HG03354 (cell line): ENCODE data around the gene DLG1.
"Not testable (repeated sequence)": the region's sequence is repeated elsewhere in the genome, so short reads cannot be mapped to it uniquely, and the experiment has no call there.

ENCODE experiments used
- ATAC-seq: cut with Tn5 transposase; IDR thresholded peaks from one replicate; pipeline ENCODE4 v1.9.1; 2021; ENCODE audit warnings: mild to moderate bottlenecking; ENCODE audit not compliant: unreplicated experiment, poor library complexity, severe bottlenecking

Gene DLG1

DNA sequence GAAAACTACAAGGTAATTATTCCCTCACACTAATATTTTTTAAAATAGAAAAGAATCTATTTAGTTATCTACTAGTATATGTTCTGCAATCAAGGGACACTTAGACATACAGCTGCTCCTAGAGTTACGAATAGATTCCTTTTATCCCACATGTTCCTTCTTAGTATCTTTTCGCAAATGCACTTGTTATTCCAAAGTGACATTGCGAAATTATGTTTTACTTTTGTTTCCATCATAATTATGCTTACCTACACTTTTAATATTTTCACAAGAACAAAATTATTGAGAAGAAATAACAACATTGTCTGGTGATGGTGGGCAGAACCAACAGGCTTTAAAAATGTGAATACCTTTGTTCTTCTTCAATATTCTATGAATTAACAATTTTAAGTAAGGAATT, 161.7 kb downstream of the DLG1 start:
- ATAC-seq, result no peak

DNA sequence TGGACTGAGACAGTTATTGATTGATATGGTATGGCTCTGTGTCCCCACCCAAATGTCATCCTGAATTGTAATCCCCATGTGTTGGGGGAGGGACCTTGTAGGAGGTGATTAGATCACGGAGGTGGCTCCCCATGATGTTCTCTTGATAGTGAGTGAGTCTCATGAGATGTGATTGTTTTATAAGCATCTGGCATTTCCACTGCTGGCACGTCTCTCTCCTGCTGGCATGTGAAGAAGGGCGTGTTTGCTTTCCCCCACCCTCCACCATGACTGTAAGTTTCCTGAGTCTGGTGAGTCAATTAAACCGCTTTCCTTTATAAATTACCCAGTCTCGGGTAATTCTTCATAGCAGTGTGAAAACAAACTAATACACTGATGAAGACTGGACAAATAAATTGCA, 163.2 kb downstream of the DLG1 start:
- no peak for ATAC-seq

DNA sequence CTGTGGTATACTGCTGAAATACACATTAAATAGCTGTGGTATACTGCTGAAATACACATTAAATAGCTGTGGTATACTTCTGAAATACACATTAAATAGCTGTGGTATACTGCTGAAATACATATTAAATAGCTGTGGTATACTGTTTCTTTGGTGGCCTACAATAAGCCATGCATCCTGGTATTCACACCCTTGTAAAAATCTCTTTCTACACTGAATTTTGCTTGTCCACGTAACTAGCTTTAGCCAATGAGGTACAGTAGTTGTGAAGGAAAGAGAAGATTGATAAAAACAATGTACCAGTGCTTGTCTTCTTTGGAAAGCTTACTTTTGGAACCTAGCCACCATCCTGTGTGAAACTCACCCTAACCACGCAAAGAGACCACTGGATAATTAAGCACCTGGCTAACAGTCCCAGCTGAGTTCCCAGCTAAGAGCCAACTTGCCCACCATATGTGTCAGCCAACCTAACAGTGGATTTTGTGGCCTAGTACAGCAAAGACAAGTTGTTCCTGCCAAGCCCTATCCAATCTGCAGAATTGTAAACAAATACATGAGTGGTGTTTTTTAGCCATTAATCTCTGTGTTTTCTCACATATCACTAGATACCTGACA, 165.4 kb downstream of the DLG1 start:
- ATAC-seq, result no peak

DNA sequence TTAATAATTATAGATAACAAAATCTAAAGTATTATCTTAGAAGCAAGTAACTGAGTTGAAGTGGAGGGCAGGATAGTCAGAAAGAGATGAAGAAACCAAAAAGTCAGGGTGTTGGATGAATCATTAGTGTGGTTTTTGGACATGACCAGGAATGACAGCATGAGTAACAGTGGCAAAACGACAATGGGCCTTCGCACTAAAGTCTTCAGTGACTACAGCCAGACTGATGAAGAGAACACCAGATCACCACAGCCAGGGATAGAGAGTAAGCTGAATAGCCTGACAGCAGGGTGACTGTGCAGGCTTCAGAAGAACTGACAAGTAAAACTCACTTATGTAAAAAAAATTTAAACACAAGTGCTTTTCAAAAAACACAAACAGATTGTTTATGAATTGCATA, 172.8 kb downstream of the DLG1 start:
- ATAC-seq, result no peak

DNA sequence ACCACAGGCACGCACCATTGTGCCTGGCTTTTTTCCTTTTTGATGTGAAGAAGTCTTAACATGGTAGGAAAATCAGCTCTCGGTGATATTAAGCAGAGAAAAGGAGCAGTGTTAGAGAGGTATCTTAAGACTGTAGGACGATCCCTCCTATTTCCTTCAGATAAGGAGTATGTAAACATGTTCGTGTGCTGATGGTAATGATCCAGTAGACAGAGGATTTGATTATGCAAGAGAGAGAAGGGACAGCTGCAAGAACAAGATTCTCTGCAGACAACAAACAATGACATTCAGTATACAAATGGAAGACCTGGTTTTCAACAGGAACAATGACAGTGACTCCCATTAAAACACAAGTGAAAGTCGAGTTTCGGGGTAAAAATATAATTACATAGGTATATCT, 173.7 kb downstream of the DLG1 start:
- ATAC-seq, result no peak

DNA sequence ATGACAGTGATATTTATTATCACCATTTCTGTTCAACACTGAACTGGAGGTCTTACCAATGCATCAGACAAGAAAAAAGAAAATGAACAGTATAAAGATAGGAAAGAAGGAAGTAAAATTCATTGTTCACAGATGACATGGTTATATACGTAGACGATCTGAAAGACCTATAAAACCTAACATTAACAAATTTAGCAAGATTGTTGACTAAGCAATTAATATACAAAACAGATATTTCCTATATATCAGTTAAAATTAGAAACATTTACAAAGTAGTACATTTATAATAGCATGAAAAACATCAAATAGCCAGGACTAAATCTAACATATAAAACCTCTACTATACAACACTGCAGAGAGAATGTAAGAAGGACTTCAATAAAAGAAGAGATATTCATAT, 176.0 kb downstream of the DLG1 start:
- ATAC-seq, result no peak

DNA sequence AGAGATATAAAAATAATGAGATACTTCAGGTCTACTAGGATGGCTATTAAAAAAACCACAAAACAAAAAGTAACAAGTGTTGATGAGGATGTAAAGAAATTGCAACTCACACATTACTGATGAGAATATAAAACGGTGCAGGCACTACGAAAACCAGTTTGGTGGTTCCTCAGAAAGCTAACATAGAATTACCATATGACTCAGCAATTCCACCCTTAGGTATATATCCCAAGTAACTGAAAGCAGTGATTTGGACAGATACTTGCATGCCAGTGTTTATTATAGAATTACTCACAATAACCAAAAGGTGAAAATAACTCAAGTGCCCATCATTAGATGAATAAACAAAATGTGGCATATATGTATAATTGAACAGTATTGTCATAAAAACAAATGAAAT, 181.3 kb downstream of the DLG1 start:
- ATAC-seq, result no peak

DNA sequence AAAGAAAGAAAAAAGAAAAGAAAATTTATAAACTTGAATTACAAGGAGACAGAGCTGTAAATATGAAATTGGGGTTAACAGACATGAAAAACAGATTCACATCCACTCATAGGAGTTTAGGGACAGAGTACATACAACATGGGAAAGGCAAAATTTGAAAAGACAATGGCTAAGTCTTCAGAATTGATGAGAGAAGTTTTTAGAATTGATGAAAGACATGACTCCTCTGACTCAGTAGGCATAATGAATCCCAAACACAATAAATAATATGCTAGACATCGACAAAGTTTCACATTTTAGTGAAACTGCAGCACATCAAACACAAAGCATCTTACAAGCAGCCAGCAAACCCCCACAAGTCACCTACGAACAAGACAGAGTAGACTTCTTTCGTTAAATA, 184.4 kb downstream of the DLG1 start:
- no peak for ATAC-seq

DNA sequence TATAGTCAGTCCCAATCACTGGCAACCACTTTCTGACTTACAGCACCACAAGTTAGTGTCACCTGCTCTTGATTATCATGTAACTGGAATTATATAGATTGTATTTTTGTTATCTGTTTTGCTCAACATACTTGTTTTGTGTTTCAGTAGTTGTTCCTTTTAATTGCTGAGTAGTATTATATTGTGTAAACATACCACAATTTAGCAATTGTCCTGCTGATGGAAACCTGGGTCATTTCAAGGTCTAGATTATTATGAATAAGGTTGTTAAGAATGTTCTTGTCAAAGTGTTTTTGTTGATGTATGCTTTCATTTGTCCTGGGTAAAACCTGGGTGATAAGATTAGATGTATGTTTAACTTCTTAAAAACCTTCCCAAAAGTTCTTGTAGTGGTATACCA, 186.7 kb downstream of the DLG1 start:
- no peak for ATAC-seq

DNA sequence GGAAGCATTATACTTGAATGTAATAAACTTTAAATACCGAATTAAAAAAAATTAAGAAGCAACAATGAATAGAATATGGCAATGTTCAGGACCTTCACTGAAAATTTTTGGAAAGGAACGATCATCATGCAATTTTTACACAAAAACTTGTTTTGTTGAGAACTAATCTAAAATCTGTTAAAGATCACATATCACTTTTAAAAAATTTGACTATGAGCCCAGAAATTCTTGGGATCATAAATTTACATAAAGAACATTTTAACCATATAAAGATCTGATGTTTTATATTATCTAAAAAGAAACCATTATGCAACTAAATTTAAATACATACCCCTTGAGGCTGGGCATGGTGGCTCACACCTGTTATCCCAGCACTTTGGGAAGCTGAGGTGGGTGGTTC, 192.6 kb downstream of the DLG1 start:
- ATAC-seq, result no peak

DNA sequence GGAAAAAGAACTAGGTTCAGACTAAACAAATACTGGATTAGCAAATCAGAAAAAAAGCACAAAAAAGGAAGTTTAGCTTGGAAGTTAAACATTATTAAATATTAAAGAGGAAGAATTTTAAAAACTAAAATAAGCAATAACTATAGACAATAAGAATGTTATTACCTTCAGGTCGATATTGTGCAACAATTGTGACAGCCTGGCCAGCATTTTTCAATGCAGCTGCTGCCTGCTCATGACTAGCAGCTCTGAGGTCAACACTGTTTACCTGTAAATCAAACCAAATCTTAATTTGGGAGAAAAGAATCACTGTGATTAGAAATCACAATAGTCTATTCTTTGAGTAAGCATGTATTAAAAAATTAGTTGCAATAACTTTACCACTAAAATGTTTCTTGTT, 193.7 kb downstream of the DLG1 start:
- no peak for ATAC-seq

DNA sequence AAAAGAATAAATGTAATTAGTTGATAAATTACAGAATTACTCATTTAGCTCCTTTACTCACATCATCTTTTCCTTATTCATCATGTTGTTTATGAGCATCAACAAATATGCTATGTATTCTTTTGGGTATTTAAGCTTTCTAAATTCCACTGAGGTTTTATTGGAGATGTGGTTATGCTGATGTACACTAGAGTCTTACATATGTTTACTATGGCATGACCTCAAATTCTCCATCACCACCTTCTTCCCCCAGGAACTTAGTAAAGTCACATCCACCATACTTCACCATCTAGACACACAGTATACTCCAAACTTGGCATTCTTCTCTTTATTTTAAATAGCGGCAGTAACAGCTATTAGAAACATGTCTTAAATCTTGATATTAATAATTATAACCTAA, 194.6 kb downstream of the DLG1 start:
- no peak for ATAC-seq

DNA sequence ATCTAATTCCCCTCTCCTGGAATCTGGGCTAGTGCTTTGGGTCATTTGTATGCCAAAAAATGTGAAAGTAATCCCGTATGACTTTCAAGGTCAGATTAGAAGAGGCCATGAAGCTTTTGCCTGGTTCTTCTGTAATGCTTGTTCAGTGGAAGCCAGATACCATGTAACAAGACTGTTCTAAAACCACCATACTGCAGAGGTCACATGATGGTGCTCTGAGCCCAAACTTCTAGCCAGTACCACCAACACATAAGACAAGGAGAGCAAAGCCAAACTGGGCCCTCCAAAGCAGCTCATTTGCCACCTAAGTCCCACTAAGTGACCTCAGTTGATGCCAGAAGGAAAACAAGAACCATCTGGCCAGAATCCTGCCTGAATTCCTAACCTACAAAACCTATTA, 204.5 kb downstream of the DLG1 start:
- ATAC-seq, result no peak

DNA sequence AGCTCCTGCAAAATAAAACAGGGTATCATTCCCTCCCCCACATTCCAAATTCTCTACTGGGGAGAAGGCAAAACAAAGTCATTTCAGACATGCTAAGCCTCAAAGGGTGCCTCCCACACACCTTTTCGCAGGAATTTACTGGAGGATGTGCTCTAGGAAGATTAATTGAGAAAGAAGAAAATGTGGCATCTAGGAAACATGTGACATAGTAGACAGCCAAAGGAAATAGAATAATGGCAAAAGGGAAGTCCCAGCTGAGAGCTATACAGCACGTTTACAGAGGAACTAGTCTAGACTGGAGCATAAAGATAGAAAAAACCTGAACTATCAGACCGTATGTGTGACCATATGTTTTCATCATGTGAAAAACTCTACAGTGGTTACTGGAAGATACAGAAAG, 210.0 kb downstream of the DLG1 start:
- no peak for ATAC-seq

DNA sequence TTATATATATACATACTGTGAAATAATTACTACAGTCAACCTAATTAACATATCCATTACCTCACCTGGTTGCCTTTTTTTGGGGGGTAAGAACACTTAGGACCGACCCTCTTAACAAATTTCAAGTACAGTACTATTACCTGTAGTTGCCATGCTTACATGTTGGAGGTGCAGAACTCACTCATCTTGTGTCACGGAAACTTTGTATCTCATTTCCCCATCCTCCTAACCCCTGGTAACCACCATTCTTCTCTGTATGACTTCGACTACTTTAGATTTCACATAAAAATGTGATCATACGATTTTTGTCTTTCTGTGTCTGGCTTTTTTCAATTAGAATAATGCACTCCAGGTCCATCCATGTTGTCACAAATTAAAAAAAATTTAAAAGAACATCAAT, 213.3 kb downstream of the DLG1 start:
- ATAC-seq, result no peak

DNA sequence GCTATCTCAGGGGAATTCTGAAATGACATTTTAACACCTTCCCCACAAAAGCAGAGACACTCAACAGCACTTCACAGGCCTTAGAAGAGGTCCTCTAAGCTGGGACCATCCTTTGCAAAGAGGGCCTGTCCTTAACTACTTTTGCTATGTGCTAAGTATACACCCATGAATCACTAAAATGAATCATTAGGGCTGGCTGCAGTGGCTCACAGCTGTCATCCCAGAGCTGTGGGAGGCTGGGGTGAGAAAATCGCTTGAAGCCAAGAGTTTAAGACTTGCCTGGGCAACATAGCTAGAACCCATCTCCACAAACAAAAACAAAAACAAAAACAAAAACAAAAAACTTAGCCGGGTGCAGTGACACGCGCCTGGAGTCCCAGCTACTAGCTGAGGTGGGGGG, 214.9 kb downstream of the DLG1 start:
- no peak for ATAC-seq

DNA sequence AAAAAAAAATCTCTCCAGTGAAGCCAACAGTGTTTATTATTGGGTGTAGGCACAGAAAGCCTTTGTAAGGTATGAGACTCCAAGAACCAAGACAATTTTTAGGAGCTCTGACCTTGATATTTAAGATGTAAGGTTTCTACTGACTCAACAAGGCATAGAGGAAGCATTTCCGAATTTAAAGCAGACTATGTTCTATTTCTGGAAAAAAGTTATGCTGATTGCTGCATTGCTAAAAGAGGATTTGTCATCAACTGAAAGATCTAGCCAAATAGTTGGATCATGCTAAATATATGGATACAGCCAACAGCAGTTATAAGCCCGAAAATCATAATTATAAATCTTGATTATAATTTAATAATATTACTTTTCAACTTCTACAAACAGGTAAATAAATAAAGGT, 215.5 kb downstream of the DLG1 start:
- ATAC-seq, result no peak

DNA sequence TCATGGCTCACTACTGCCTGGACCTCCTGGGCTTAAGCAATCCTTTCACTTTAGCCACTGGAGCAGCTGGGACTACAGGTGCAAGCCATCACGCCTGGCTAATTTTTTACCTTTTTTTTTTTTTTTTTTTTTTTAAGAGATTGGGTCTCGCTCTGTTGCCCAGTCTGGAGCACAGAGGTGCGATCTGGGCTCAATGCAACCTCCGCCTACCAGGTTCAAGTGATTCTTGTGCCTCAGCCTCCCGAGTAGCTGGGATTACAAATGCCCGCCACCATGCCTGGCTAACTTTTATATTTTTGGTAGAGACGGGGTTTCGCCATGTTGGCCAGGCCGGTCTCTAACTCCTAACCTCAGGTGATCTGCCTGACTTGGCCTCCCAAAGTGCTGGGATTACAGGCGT, 218.1 kb downstream of the DLG1 start:
- ATAC-seq, result no peak

DNA sequence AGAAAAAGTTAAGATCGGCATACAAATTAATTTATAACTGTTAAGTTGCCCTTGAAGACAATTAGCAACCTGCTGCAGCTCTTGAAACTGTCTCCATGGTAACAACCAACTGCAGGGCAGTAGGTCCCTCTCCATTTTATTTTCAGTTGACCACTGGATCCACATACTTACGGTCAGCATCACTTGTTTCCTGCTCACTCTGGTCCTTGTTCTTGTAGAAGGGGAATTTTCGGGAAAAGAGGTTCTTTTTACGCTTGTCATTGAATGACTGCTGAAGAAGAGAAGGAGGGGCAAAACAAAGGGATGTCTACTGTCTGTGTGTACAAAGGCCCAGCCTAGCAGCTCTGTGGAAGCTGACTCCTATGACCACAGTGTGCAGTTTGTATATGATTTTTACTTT, 222.0 kb downstream of the DLG1 start:
- no peak for ATAC-seq

DNA sequence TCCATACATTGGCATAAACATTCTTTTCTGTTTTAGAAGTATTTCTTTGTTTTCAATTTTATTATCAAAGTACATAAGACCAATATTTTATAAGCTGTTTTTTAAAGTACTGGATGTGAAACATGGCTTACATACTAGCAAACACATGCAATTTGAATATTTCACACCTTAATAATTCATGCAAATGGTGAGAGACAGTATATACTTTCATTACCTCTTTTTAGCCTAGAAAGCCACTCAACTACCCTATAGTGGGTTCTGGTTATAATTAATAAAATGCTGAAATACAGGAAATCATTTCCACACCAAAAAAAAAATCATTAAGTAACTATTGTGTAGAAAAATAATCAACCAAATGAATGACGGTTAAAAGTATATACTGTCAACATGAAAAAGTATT, 230.3 kb downstream of the DLG1 start:
- peak; percentile 59 for ATAC-seq

DNA sequence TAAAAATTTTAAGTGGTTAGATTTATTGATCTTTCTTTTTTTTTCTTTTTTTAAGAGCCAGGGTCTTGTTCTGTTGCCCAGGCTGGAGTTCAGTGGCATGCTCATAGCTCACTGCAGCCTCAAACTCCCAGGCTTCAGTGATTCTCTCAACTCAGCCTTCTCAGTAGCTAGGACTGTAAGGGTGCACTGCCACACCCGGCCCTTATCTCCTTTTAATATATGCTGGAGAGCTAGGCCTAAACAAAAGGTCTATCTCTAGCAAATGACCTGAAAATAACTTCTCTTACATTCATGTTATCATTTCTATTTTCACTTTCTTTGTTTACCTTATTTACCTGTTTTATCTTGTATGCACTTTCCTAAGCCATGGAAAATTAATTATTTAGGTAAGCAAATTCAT, 233.6 kb downstream of the DLG1 start:
- no peak for ATAC-seq

DNA sequence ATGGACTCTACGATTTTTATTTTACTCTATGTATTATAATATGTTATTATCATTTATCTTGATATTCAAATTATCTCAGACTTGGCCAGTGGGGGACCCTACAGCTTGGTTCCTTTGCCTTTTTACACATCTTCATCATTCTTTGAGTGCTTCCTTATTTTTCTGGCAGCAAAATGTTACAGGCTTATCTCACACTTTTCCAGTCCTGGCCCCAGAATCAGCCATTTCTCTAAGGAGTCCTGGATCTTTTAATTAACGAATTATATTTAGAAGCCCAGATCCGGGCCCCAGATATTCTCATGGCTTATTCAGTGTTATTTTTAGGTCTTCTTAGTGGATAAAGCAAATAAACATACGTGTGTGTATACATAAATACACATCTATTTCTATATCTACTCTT, 236.0 kb downstream of the DLG1 start:
- no peak for ATAC-seq

DNA sequence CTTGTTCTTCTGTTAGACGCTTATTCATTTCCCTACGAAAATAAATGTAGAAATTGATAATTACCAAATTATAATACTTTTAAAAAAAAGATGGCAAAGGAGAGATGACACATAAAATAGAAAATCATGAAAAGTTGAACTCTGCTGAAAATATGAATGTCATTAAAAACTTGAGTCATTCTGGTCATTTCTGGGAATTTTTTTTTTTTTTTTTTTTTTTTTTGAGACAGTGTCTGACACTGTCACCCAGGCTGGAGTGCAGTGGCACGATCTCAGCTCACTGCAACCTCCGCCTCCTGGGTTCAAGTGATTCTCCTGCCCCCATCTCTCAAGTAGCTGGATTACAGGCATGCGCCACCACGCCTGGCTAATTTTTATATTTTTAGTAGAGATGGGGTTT, 246.8 kb downstream of the DLG1 start:
- not testable (repeated sequence) for ATAC-seq
